Keratinocyte (primary cell): ENCODE measurements around the gene TNIK. TPM values are rescaled to one million over a fixed set of nuclear protein-coding genes. Genes with fewer than 3 reads are reported as not detected.

ENCODE experiments used
- DNase-seq: peaks from one replicate; pipeline ENCODE4 v3.0.0-alpha.2; 2011; ENCODE audit warnings: low read depth, missing footprints, low spot score
- FAIRE-seq: peaks from 2 replicates; lab custom pipeline; 2011; peaks lifted over from hg19 to GRCh38; lab: Jason Lieb, UNC
- H2AFZ ChIP-seq: 2 replicates; pipeline ENCODE4 v1.6.0; 2012; ENCODE audit warnings: low read length, control low read depth, inconsistent platforms; ENCODE audit not compliant: control insufficient read depth
- H3K27ac ChIP-seq: 2 replicates; pipeline ENCODE4 v1.5.1; 2011; ENCODE audit warnings: low read length; ENCODE audit not compliant: control insufficient read depth, insufficient read depth
- H3K27me3 ChIP-seq: 3 replicates; pipeline ENCODE4 v1.6.0; 2011; ENCODE audit warnings: low read length; ENCODE audit not compliant: control insufficient read depth, insufficient read depth; ENCODE audit errors: extremely low read depth
- H3K36me3 ChIP-seq, 2 experiments: 2 replicates in 1 of 2; 3 replicates in 1 of 2; pipeline ENCODE4 v1.5.1; 2011; ENCODE audit warnings: low read length in 2 of 2, mild to moderate bottlenecking in 1 of 2; ENCODE audit not compliant: control insufficient read depth in 2 of 2, insufficient read depth in 2 of 2; ENCODE audit errors: extremely low read depth in 1 of 2
- H3K4me1 ChIP-seq: 3 replicates; pipeline ENCODE4 v1.5.1; 2011; ENCODE audit warnings: low read length; ENCODE audit not compliant: control insufficient read depth, insufficient read depth; ENCODE audit errors: extremely low read depth
- H3K4me2 ChIP-seq: 3 replicates; pipeline ENCODE4 v1.6.0; 2011; ENCODE audit warnings: low read depth, low read length; ENCODE audit not compliant: control insufficient read depth, insufficient read depth; ENCODE audit errors: extremely low read depth
- H3K4me3 ChIP-seq, 3 experiments: fragments of 200-600 bp in 1 of 3; sonication (generic) in 1 of 3; 2 replicates in 2 of 3; 3 replicates in 1 of 3; pipeline ENCODE4 v1.5.1; 2011 to 2016; ENCODE audit warnings: low read length in 3 of 3, mild to moderate bottlenecking in 3 of 3, control low read depth in 2 of 3, inconsistent platforms in 1 of 3, low read depth in 1 of 3, mixed read lengths in 1 of 3, mixed run types in 1 of 3, moderate library complexity in 1 of 3; ENCODE audit not compliant: control insufficient read depth in 2 of 3, insufficient read depth in 2 of 3; ENCODE audit errors: extremely low read depth in 1 of 3
- H3K79me2 ChIP-seq: 2 replicates; pipeline ENCODE4 v1.6.0; 2012; ENCODE audit warnings: low read length; ENCODE audit not compliant: control insufficient read depth, insufficient read depth
- H3K9ac ChIP-seq: 3 replicates; pipeline ENCODE4 v1.6.0; 2011; ENCODE audit warnings: low read length; ENCODE audit not compliant: control insufficient read depth, insufficient read depth; ENCODE audit errors: extremely low read depth
- H3K9me1 ChIP-seq: 3 replicates; pipeline ENCODE4 v1.6.0; 2011; ENCODE audit warnings: low read length; ENCODE audit not compliant: control insufficient read depth, insufficient read depth; ENCODE audit errors: extremely low read depth
- H3K9me3 ChIP-seq: 2 replicates; pipeline ENCODE4 v1.5.1; 2012; ENCODE audit warnings: low read depth, low read length; ENCODE audit not compliant: control insufficient read depth
- H4K20me1 ChIP-seq: 3 replicates; pipeline ENCODE4 v1.6.0; 2011; ENCODE audit warnings: low read length; ENCODE audit not compliant: control insufficient read depth, insufficient read depth; ENCODE audit errors: extremely low read depth
- EZH2 ChIP-seq: IDR thresholded peaks from one replicate; pipeline ENCODE4 v1.6.1; 2012; ENCODE audit warnings: inconsistent platforms, mild to moderate bottlenecking, low read length, moderate library complexity
- dilution Hi-C: fragments of 300-500 bp; cut with MboI; formaldehyde crosslinking; loops from one replicate; pipeline ENCODE4 v1.7.0; 2020; ENCODE audit warnings: low sequenced_read_pairs; ENCODE audit not compliant: extremely low pct_ligation_motif_present
- polyA plus RNA-seq, 5 experiments: library from polyadenylated mRNA; depleted of rRNA in 3 of 5; stranded (reverse) in 3 of 5; stranded (forward) in 1 of 5; unstranded in 1 of 5; fragments of >200 nt; gene quantifications; 1 replicate in 1 of 5; 2 replicates in 3 of 5; 3 replicates in 1 of 5; pipeline versions ENCODE4 v1.2.1 to v1.2.3, GENCODE V29; 2011 to 2012; ENCODE audit warnings: missing spikeins in 2 of 5, low read depth in 1 of 5, low replicate concordance in 1 of 5
- TF ChIP-seq, protein P1 (sequence below), 3 experiments: IDR thresholded peaks in 1 of 3; conservative IDR thresholded peaks in 1 of 3; optimal IDR thresholded peaks in 1 of 3; 2 replicates in 2 of 3; 3 replicates in 1 of 3; pipeline versions ENCODE3 to v1.5.1; 2011; ENCODE audit warnings: low read length in 3 of 3, mild to moderate bottlenecking in 3 of 3, moderate library complexity in 2 of 3, control low read depth in 1 of 3, inconsistent platforms in 1 of 3; ENCODE audit not compliant: insufficient read depth in 2 of 3; ENCODE audit errors: extremely low read depth in 1 of 3

The TNIK gene
- polyA plus RNA-seq, 1 donor (not counting 4 experiments of a cell fraction or from before 2014, with no cell fraction given): 4.4 TPM

DNA sequence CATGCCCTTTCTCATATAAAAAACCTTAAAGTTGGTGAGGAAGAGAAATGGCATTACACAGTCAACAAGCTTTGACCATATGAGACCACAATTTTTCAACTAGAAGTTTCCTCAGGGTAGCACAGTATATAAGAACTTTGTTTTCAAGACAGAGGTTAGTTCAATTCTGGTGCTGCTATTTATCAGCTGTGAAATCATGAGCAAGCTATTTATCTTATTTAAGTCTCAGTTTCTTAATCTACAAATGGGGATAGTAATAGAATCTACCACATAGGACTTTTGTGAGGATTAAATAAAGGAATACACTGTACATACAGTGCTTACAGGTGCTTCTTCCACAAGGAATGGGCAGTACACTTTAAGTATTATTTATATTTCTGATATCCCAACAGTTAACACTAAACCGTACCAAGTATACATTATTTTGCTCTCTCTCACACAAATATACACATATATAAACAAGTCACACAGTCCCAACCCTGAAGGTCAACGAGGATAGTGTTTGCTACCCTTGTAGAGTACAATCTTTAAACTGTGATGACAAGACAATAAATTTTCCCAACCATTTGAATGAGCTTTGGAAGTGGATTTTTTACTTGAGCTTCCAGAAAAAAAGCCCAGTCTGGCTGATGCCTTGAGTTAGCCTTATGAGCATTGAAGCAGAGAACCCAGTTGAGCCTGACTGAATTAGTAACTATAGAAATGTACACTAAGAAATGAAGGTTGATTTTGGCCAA is 178.8 kb downstream of the TNIK start:
- Histone ChIP-seq H3K4me2 (no peak overlapping the region), H3K4me1 (no peaks in the 10 kb centered on the region), H3K9me3 (no peaks in the 10 kb centered on the region), H2AFZ (no peak overlapping the region), H3K36me3 (no peaks in the 10 kb centered on the region), H3K27ac (no peak overlapping the region), H4K20me1 (no peaks in the 10 kb centered on the region), H3K27me3 (no peaks in the 10 kb centered on the region), H3K79me2 (no peaks in the 10 kb centered on the region), H3K9ac (no peak overlapping the region), H3K9me1 (no peaks in the 10 kb centered on the region), H3K4me3 (no peak overlapping the region)
- FAIRE-seq: no peak
- TF ChIP-seq, protein P1, sequence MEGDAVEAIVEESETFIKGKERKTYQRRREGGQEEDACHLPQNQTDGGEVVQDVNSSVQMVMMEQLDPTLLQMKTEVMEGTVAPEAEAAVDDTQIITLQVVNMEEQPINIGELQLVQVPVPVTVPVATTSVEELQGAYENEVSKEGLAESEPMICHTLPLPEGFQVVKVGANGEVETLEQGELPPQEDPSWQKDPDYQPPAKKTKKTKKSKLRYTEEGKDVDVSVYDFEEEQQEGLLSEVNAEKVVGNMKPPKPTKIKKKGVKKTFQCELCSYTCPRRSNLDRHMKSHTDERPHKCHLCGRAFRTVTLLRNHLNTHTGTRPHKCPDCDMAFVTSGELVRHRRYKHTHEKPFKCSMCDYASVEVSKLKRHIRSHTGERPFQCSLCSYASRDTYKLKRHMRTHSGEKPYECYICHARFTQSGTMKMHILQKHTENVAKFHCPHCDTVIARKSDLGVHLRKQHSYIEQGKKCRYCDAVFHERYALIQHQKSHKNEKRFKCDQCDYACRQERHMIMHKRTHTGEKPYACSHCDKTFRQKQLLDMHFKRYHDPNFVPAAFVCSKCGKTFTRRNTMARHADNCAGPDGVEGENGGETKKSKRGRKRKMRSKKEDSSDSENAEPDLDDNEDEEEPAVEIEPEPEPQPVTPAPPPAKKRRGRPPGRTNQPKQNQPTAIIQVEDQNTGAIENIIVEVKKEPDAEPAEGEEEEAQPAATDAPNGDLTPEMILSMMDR (optimal IDR thresholded peaks at IDR 0.05 in 1 of 3, IDR thresholded peaks at IDR 0.05 in 1 of 3, conservative IDR thresholded peaks at IDR 0.05 in 1 of 3; ENCODE audit: extremely low read depth in 1 of 3, insufficient read depth in 2 of 3, low read length in 3 of 3): no peak
- TF ChIP-seq EZH2: no peak
- DNase-seq: no peak
- dilution Hi-C loops: no loop called here

DNA sequence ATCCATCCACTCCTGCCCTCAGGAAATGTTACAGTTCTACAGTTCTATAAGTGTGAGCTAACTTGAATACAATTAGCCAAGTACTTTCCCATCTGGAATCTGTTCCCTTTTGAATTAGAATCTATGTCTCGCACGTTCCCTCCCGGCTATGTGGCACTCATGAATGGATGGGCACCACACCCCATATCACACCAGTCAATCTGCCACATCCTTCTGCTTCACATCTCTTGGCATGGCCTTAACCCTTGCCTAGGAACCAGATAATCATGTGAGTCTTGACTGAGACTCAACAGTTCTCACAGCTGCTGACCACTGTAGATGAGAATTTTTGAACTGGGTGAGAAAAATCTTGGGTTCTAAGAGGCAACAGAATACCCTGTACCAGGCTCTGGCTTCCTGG is 180.2 kb downstream of the TNIK start:
- dilution Hi-C loops: no loop called here
- H3K4me1 ChIP-seq: no peaks in the 10 kb centered on the region
- no peak for TF ChIP-seq EZH2
- H3K9me3 ChIP-seq: no peaks in the 10 kb centered on the region
- H3K4me3 ChIP-seq: no peak overlapping the region
- H3K27ac ChIP-seq: no peak overlapping the region
- no peaks in the 10 kb centered on the region for H3K36me3 ChIP-seq
- H3K9me1 ChIP-seq: no peaks in the 10 kb centered on the region
- H3K27me3 ChIP-seq: no peaks in the 10 kb centered on the region
- DNase-seq (no peak), FAIRE-seq (no peak)
- no peaks in the 10 kb centered on the region for H3K79me2 ChIP-seq
- no peak overlapping the region for H2AFZ ChIP-seq
- H3K4me2 ChIP-seq: no peak overlapping the region
- no peak overlapping the region for H3K9ac ChIP-seq
- H4K20me1 ChIP-seq: no peaks in the 10 kb centered on the region

DNA sequence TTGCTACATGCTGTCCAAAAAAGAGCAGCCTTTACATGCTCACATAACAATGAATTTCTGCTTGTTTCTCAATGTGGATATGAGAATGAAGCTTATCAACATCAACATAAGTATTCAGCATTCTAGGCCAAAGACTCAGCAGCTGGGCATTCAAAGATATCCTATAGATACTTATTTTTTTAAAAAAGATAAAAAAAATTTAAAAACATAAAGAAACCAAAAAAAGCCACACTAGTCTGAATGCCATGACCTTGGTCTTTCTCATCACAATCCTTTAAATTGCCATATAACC is 182.0 kb downstream of the TNIK start:
- Histone ChIP-seq H3K27me3 (no peaks in the 10 kb centered on the region), H3K27ac (no peak overlapping the region), H3K9me1 (no peaks in the 10 kb centered on the region), H2AFZ (no peak overlapping the region), H3K4me1 (no peaks in the 10 kb centered on the region), H3K9me3 (no peaks in the 10 kb centered on the region), H3K9ac (no peak overlapping the region), H3K4me3 (no peak overlapping the region), H3K36me3 (no peaks in the 10 kb centered on the region), H3K79me2 (no peaks in the 10 kb centered on the region), H3K4me2 (no peak overlapping the region), H4K20me1 (no peaks in the 10 kb centered on the region)
- dilution Hi-C loops: no loop called here
- FAIRE-seq (no peak), DNase-seq (no peak)
- no peak for TF ChIP-seq EZH2
- TF ChIP-seq, protein P1 (optimal IDR thresholded peaks at IDR 0.05 in 1 of 3, IDR thresholded peaks at IDR 0.05 in 1 of 3, conservative IDR thresholded peaks at IDR 0.05 in 1 of 3; ENCODE audit: extremely low read depth in 1 of 3, insufficient read depth in 2 of 3, low read length in 3 of 3): no peak
